Activated CD4-positive, alpha-beta T cell treated with anti-CD3 and anti-CD28 coated beads, Interleukin-2, Interleukin-6, amounts not matched to agents 100 ng/mL and 50 ng/mL, durations not matched to agents 16 hours and 8 hours (primary cell): ENCODE data around the gene PSMA6.

Experiments used
- DNase-seq: peaks from one replicate; pipeline ENCODE4 v3.0.0-alpha.2; 2020

PSMA6 gene

GRCh38 chr14:35285168-35286002, 6.8 kb upstream of the PSMA6 start:
- DNase-seq: peak; percentile 79

- peak; percentile 56 for DNase-seq
These were observed 6.1 kb upstream of the PSMA6 start for GRCh38 chr14:35286003-35286600.

DNA sequence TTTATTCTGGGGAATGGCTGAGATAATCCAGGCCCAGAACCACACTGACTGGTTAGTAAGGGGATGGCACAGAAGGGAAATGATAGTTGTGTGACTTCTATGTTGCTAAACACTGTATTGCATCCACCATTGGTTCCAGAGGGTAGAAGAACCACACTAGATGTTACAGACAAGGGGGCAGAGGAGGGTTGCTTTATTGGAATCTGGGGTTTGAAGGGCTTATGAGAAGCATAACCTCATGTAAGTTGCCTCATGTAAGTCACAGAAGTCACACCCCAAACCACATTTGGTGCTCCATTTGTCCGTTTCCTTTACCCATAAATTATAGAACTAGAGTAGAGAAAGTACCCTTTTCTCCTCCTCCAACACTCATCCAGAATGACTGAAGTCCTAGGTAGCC, 5.5 kb upstream of the PSMA6 start:
- peak; percentile 67 for DNase-seq

DNA sequence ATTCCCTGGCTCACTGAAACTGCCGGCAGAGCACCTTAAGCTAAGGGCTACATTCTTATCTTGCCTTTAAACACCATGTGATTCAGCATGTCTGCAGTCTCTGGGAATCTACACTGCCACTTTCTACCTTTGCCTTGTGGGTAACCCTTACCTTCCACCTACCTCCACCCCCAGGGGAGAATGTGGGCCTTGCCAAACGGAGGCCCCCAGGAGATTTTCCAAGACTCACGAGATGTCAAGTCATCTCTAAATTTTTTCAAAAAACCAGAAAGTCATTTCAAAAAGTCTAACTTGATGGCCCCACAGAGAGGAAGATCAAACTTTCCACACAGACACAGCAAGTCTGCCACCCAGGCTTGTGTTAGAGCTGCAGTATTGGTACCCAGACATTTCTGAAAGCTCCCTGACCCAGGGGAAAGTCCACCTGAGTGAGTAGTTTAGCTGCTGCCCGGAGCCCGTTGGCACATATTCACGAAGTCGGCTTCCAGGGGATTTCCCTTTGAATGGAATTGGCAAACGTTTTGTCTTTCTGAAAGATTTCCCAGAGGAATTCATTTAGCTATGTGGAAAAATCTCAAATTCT, 4.7 kb upstream of the PSMA6 start:
- DNase-seq: peak; percentile 70

DNA sequence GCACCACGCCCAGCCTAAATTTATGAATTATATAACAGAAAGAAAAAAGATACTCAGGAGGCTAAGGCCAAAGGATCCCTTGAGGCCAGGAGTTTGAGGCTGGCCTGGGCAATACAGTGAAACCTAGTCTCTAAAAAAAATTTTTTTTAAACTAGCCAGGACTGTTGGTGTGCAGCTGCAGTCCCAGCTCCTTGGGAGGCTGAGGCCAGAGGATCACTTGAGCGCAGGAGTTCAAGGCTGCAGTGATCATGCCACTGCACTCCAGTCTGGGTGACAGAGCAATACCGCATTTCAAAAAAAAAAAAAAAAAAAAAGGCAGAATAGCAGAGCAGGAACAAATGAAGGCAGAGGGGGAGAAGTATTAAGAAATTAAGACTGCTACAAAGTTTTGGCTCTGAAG, 2.6 kb upstream of the PSMA6 start:
- DNase-seq: no peak

DNA sequence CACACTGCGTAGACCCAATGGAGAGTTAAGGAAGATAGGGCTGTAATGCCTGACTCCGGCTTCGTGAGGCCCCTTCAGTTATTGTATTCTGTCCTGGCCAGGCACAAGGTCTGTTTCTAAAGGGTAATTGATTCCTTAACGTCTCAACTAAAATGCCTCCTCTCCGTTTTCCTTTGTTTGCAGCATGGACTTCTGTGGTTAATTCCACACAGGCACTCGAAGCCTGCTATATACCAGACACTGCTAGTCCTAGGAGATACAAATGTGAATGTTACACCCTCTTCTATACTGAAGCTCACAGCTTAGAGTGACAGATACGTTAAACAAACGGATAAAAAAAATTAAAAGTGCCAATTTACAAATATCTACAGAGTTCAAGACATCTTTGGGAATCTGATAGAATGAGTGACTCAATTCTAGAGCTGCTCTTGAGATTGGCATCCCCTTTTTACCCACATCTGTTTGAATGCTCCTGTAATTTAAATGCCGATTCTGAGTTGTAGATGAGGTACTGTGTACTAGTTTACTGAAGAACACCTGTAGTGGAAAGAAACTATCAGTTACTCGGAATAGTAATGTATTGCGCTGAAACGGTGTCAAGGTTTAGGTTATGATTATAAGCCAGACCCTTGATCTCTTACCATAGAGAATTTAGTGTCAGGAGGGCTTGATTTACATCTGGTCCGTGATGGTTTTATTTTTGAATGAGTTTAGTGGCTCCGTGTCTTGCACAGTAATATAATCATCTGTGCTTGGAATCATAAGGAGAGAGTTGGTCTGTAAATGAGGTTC, 784 bp downstream of the PSMA6 start:
- DNase-seq: peak; percentile 26

GRCh38 chr14:35295845-35296161, 3.6 kb downstream of the PSMA6 start:
- DNase-seq: no peak

DNA sequence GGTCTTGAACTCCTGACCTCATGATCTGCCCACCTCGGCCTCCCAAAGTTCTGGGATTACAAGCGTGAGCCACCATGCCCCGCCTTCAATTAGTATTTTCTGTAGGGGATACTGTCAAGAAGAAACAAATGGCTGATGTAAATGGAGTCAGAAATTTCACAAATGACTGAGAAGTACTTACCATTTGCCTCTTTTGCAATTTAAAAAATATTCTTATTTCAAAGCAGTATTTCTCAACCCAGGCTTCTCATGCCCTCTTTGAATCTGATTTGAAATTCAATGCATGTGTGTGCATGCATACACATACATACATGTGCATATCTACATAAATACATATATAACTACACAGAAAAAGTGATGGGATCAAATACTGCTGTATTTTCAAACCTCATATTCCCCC, 4.4 kb downstream of the PSMA6 start:
- DNase-seq: no peak

DNA sequence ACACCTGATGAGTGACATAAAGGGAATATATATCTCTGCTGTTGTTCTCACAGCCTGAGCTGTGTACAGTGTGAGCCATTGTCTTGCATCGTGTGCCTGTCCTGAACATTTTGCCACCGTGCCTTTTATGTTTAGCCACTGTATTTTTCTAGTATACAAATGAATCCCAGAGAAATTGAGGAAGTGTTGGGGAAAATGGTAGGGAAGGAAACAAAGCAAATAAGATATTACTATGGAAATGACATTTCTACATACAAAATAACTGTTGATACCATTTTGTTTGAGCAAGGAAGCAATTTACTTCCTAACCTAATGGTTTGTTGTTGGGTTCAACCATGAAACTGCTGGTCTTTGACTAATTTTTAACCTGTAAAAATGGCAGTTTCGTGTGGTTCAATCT, 5.5 kb downstream of the PSMA6 start:
- no peak for DNase-seq

- DNase-seq: no peak
These were observed 6.2 kb downstream of the PSMA6 start for GRCh38 chr14:35298351-35298750.

DNA sequence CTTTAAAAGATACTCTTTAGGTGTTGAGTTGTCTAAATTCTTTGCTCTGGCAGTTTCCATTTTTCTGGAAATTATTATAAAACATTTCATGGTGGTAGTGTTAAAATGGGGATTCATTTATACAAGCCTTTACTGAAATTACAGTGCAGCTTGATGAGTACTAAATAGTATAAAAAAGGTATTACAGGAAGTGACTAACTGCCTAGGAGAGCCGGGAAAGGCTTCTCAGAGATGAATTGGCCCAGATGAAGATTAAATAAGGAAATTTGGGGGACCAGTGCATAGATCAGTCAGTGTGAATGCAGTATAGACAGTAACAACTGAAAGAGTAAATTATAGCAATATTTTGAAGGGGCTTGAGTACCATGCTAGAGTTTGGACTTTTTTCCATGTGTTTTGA, 7.5 kb downstream of the PSMA6 start:
- DNase-seq: peak; percentile 24

DNA sequence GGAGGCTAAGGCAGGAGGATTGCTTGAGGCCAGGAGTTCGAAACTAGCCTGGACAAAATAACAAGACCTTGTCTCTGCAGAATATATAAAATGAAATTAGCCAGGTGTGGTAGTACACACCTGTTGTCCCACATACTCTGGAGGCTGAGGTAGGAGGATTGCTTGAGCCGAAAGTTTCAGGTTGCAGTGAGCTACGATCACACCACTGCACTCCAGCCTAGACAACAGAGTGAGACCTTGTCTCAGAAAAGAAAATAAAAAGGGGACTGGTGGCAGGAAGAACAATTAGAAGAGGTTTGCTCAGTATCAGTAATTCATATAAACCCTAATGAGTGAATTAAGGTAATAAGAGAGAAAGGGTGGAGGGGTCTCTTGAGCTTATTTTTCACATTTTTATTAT, 8.0 kb downstream of the PSMA6 start:
- DNase-seq: no peak

DNA sequence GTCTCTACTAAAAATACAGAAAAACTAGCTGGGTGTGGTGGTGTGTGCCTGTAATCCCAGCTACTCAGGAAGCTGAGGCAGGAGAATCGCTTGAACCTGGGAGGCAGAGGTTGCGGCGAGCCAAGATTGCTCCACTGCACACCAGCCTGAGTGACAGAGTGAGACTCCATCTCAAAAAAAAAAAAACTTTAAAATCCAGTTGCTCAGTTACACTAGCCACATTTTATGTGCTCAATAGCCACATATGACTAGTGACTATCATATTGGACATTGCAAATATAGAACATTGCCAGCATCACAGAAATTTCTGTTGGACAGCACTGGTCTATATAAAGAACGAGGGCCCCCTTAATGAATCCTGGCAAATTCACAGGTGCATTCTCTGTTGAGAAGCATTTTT, 9.2 kb downstream of the PSMA6 start:
- peak; percentile 16 for DNase-seq

GRCh38 chr14:35301735-35302528, 9.8 kb downstream of the PSMA6 start:
- DNase-seq: peak; percentile 46

DNA sequence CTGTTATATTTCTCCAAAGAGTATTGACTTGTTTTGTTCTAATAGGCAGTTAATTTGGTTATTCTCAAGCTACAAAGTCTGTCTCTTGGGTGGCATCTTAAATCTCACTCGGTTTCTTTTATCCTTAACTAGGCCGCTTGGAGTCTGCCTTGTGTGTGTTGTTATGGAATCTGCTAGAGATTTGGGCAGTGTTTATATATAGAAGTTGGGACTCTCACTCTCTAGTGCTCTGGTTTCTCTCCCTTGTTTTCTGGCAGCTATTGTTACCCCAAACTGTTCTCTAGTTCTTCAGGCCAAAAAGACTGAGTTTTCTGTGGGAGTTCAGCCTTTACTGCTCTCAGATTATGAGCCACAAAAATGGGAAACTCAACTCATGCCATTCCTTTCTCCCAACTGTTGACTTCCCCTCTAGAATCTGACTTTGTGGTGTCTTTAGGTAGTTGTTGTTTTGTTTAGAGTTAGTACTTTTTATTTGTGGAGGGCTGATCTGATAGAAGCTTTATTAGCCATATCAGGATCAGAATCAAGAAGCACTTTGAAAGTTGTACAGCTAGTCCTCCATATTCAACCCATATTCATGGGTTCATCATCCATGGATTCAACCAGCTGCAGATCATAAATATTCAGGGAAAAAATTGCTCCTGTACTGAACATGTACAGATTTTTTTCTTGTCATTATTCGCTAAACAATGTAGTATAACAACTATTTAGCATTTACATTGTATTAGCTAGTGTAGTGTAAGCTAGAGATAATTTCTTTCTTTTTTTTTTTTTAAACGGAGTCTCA, 11.2 kb downstream of the PSMA6 start:
- DNase-seq: no peak

GRCh38 chr14:35304812-35305462, 12.8 kb downstream of the PSMA6 start:
- no peak for DNase-seq

DNA sequence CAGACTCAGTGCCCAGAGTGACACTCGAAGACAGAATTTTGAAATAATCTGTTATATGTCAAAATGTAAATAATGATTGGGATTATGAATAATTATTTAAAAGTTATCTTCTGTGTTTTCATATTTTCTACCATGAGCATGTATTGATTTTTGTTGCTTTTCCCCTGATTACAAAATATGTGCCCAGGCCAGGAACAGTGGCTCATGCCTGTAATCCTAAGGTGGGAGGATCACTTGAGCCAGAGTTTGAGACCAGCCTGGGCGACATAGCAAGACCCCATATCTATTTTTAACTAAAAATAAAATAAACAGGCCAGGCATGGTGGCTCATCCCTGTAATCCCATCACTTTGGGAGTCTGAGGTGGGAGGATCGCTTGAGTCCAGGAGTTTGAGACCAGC, 13.5 kb downstream of the PSMA6 start:
- DNase-seq: no peak

GRCh38 chr14:35306114-35306513, 13.9 kb downstream of the PSMA6 start:
- DNase-seq: no peak

DNA sequence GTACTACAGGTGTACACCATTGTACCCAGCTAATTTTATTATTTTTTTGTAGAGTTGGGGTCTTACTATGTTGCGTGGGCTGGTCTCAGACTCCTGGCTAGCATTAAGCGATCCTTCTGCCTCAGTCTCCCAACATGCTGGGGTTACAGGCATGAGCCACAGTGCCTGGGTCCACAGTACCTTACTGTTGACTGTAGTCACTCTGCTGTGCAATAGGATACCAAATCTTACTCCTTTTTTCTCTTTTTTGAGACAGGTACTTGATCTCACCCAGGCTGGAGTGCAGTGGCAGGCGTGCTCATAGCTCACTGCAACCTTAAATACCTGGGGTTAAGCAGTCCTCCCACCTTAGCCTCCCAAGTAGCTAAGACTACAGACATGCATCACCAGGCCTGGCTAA, 25.6 kb downstream of the PSMA6 start:
- DNase-seq: no peak

- DNase-seq: no peak
These were observed 27.3 kb downstream of the PSMA6 start for GRCh38 chr14:35319509-35319908.

DNA sequence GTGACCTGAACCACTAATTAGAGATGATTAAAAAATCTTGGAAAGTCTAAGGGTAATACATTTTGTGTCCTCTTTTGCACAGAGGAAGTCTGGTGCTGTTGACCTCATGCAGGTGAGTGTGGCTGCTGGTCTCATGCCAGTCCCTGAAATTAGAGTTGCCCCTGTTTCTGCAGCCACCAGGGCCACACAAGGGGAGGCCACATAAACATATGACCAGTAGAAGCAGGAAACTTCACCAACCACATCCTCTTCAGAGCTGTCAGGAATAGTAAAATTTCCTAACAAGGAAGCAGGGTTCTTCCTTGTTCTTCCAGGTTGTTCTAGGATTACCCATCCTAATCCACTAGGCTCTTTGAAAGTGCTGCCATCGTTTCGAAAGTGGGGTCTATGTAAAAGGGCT, 28.3 kb downstream of the PSMA6 start:
- no peak for DNase-seq
